PFSK-1 (cell line): ENCODE measurements around the gene TMCO1.

ENCODE experiments used
- FOXP2 ChIP-seq: optimal IDR thresholded peaks from 2 replicates; pipeline ENCODE3; 2011; ENCODE audit warnings: borderline replicate concordance, control low read depth, inconsistent platforms; ENCODE audit not compliant: insufficient read depth; ENCODE audit errors: extremely low read length, extremely low read depth
- POLR2AphosphoS5 ChIP-seq: IDR thresholded peaks from 2 replicates; pipeline ENCODE4 v1.6.1; 2012; ENCODE audit warnings: low read depth, mild to moderate bottlenecking, control low read depth, low read length, moderate library complexity
- REST ChIP-seq, 2 experiments: IDR thresholded peaks; 2 replicates each; pipeline versions ENCODE4 v1.6.1 to v1.8.0; 2011 to 2012; ENCODE audit warnings: low read depth in 2 of 2, low read length in 2 of 2, control low read depth in 1 of 2, inconsistent platforms in 1 of 2, mild to moderate bottlenecking in 1 of 2, moderate library complexity in 1 of 2; ENCODE audit not compliant: insufficient read depth in 1 of 2
- SIN3A ChIP-seq: IDR thresholded peaks from 2 replicates; pipeline ENCODE4 v1.6.1; 2012; ENCODE audit warnings: mild to moderate bottlenecking, low read length, moderate library complexity, borderline replicate concordance; ENCODE audit not compliant: insufficient read depth
- TAF1 ChIP-seq: IDR thresholded peaks from 2 replicates; pipeline ENCODE4 v1.6.1; 2012; ENCODE audit warnings: low read length, control low read depth, borderline replicate concordance; ENCODE audit not compliant: insufficient read depth

Gene TMCO1

GRCh38 chr1:165807613-165808012 lies 38.9 kb upstream of the TMCO1 start:
- no peak for TF ChIP-seq FOXP2
- TF ChIP-seq POLR2AphosphoS5 = no peak
- no peak for TF ChIP-seq REST (IDR thresholded peaks at IDR 0.05; ENCODE audit: insufficient read depth in 1 of 2, low read depth in 2 of 2, low read length in 2 of 2)
- no peak for TF ChIP-seq TAF1
- TF ChIP-seq SIN3A = no peak

- TF ChIP-seq POLR2AphosphoS5 = no peak
- no peak for TF ChIP-seq SIN3A
Measured at GRCh38 chr1:165799387-165799786, 30.7 kb upstream of the TMCO1 start.

- no peak for TF ChIP-seq SIN3A
- TF ChIP-seq TAF1 = no peak
- TF ChIP-seq REST (IDR thresholded peaks at IDR 0.05; ENCODE audit: insufficient read depth in 1 of 2, low read depth in 2 of 2, low read length in 2 of 2) = no peak
- TF ChIP-seq POLR2AphosphoS5 = no peak
- TF ChIP-seq FOXP2 = no peak
Measured at GRCh38 chr1:165795894-165796293, 27.2 kb upstream of the TMCO1 start.

GRCh38 chr1:165793951-165794350 lies 25.3 kb upstream of the TMCO1 start:
- TF ChIP-seq FOXP2 (no peak), SIN3A (no peak), REST (IDR thresholded peaks at IDR 0.05; ENCODE audit: insufficient read depth in 1 of 2, low read depth in 2 of 2, low read length in 2 of 2) (no peak), TAF1 (no peak), POLR2AphosphoS5 (no peak)

GRCh38 chr1:165787741-165788140 lies 19.1 kb upstream of the TMCO1 start:
- TF ChIP-seq SIN3A (no peak), POLR2AphosphoS5 (no peak), REST (IDR thresholded peaks at IDR 0.05; ENCODE audit: insufficient read depth in 1 of 2, low read depth in 2 of 2, low read length in 2 of 2) (no peak), TAF1 (no peak), FOXP2 (no peak)
